ENCODE results near the gene IFI6.

DNA sequence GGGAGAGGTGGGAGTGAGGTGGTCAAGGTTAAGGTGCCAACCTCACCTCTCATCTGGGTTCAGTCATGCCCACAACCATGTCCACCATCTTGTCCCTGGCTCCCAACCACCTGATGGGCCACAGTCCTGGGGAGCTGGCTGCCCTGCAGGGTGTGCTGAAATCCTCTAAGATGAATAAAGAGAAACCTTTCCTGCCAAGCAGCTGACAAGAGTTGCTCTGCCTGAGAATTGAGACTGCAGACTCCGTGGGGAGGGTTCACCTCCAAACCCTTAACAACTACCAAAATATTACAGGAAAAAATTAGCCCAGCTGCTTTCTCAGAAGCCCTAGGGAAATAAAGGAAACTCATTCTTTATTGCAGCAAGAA is 21.8 kb downstream of the IFI6 start:
- TF ChIP-seq POLR2AphosphoS5 (IDR thresholded peaks at IDR 0.05; ENCODE audit: low read depth, low read length) (no peak), POLR2A (IDR thresholded peaks at IDR 0.05; ENCODE audit: low read depth, low read length) (no peak), TAF1 (IDR thresholded peaks at IDR 0.05; ENCODE audit: borderline replicate concordance, low read depth, low read length) (no peak)
